ENCODE results near the gene ERG. TPM values are rescaled to one million over a fixed set of nuclear protein-coding genes. Genes with fewer than 3 reads are reported as not detected.

The ERG gene
- total RNA-seq, result not detected in 2 replicates
- long read RNA-seq, result 0 reads

- DNase-seq (ENCODE audit: low spot score, unreplicated experiment), result no peak
- no peaks in the 10 kb centered on the region for H3K4me1 Mint-ChIP-seq (ENCODE audit: low read depth)
- H3K4me3 Mint-ChIP-seq (ENCODE audit: low read depth), result no peak within 1 kb of the TSS
- peaks cover 9% of the 10 kb centered on the region for H3K27me3 Mint-ChIP-seq
- no peaks in the 10 kb centered on the region for H3K36me3 Mint-ChIP-seq (ENCODE audit: insufficient read depth)
- no peaks in the 10 kb centered on the region for H3K9me3 Mint-ChIP-seq (ENCODE audit: low read depth)
- TF ChIP-seq CTCF (IDR thresholded peaks at IDR 0.05; ENCODE audit: unreplicated experiment), result no peak
- H3K27ac Mint-ChIP-seq, result no peak within 1 kb of the TSS
These were observed at the start of gene ERG for GRCh38 chr21:38498057-38498833. TSS of gene ERG (minus strand) at chr21:38498477. CDS start at chr21:38498380, 97 bp downstream.

- Mint-ChIP-seq H3K9me3 (ENCODE audit: low read depth) (no peaks in the 10 kb centered on the region), H3K4me3 (ENCODE audit: low read depth) (no peak overlapping the region), H3K4me1 (ENCODE audit: low read depth) (no peaks in the 10 kb centered on the region), H3K27me3 (peaks cover 3% of the 10 kb centered on the region), H3K27ac (no peak overlapping the region), H3K36me3 (ENCODE audit: insufficient read depth) (no peaks in the 10 kb centered on the region)
- no peak for TF ChIP-seq CTCF (IDR thresholded peaks at IDR 0.05; ENCODE audit: unreplicated experiment)
- DNase-seq (ENCODE audit: low spot score, unreplicated experiment), result no peak
These were observed 46.4 kb upstream of the ERG start for GRCh38 chr21:38544661-38545060.

- no peaks in the 10 kb centered on the region for H3K36me3 Mint-ChIP-seq (ENCODE audit: insufficient read depth)
- DNase-seq (ENCODE audit: low spot score, unreplicated experiment), result no peak
- H3K4me1 Mint-ChIP-seq (ENCODE audit: low read depth), result no peaks in the 10 kb centered on the region
- no peaks in the 10 kb centered on the region for H3K9me3 Mint-ChIP-seq (ENCODE audit: low read depth)
- no peak overlapping the region for H3K4me3 Mint-ChIP-seq (ENCODE audit: low read depth)
- no peak overlapping the region for H3K27ac Mint-ChIP-seq
- TF ChIP-seq CTCF (IDR thresholded peaks at IDR 0.05; ENCODE audit: unreplicated experiment), result no peak
- H3K27me3 Mint-ChIP-seq, result peaks cover 3% of the 10 kb centered on the region
These were observed 44.0 kb upstream of the ERG start for GRCh38 chr21:38542263-38542662.

- Mint-ChIP-seq H3K4me1 (ENCODE audit: low read depth) (peaks cover 1% of the 10 kb centered on the region), H3K27me3 (peaks cover 2% of the 10 kb centered on the region), H3K9me3 (ENCODE audit: low read depth) (no peaks in the 10 kb centered on the region), H3K4me3 (ENCODE audit: low read depth) (no peak overlapping the region), H3K27ac (no peak overlapping the region), H3K36me3 (ENCODE audit: insufficient read depth) (no peaks in the 10 kb centered on the region)
- no peak for DNase-seq (ENCODE audit: low spot score, unreplicated experiment)
- no peak for TF ChIP-seq CTCF (IDR thresholded peaks at IDR 0.05; ENCODE audit: unreplicated experiment)
These were observed 40.1 kb upstream of the ERG start for GRCh38 chr21:38538353-38538752.

- TF ChIP-seq CTCF (IDR thresholded peaks at IDR 0.05; ENCODE audit: unreplicated experiment), result no peak
- DNase-seq (ENCODE audit: low spot score, unreplicated experiment), result no peak
- Mint-ChIP-seq H3K4me3 (ENCODE audit: low read depth) (no peak overlapping the region), H3K36me3 (ENCODE audit: insufficient read depth) (no peaks in the 10 kb centered on the region), H3K9me3 (ENCODE audit: low read depth) (no peaks in the 10 kb centered on the region), H3K4me1 (ENCODE audit: low read depth) (peaks cover 3% of the 10 kb centered on the region), H3K27ac (no peak overlapping the region), H3K27me3 (peaks cover 2% of the 10 kb centered on the region)
These were observed 36.3 kb upstream of the ERG start for GRCh38 chr21:38534591-38534990.
